Measurements from ENCODE around the gene ACADS. TPM values are rescaled to one million over a fixed set of nuclear protein-coding genes. Genes with fewer than 3 reads are reported as not detected.

Gene ACADS
- total RNA-seq, 1 donor = 10.5 TPM

- Histone ChIP-seq H3K27ac (ENCODE audit: low read depth, low read length) (no peak overlapping the region), H4K20me1 (ENCODE audit: insufficient read depth, low read length) (no peaks in the 10 kb centered on the region), H3K27me3 (ENCODE audit: insufficient read depth, low read length) (no peaks in the 10 kb centered on the region), H3K9me3 (ENCODE audit: low read depth, low read length) (no peaks in the 10 kb centered on the region), H3K36me3 (ENCODE audit: insufficient read depth, low read length) (no peaks in the 10 kb centered on the region), H3K79me2 (ENCODE audit: insufficient read depth, low read length) (no peaks in the 10 kb centered on the region), H3K4me1 (ENCODE audit: insufficient read depth, low read length) (no peaks in the 10 kb centered on the region), H3K4me3 (ENCODE audit: insufficient read depth, low read length) (no peak overlapping the region), H3K4me2 (ENCODE audit: insufficient read depth, low read length) (no peak overlapping the region), H2AFZ (ENCODE audit: low read length) (no peak overlapping the region)
- no peak for TF ChIP-seq CTCF (IDR thresholded peaks at IDR 0.05; ENCODE audit: extremely low read depth, low read depth, low read length)
- DNase-seq (ENCODE audit: insufficient read length, low spot score, missing footprints) = no peak
Measured at GRCh38 chr12:120744922-120745493, 19.4 kb downstream of the ACADS start.

- no peaks in the 10 kb centered on the region for H3K4me1 ChIP-seq (ENCODE audit: insufficient read depth, low read length)
- DNase-seq (ENCODE audit: insufficient read length, low spot score, missing footprints) = no peak
- H3K4me2 ChIP-seq (ENCODE audit: insufficient read depth, low read length) = no peak overlapping the region
- no peak overlapping the region for H3K4me3 ChIP-seq (ENCODE audit: insufficient read depth, low read length)
- no peak for TF ChIP-seq CTCF (IDR thresholded peaks at IDR 0.05; ENCODE audit: extremely low read depth, low read depth, low read length)
- H3K27me3 ChIP-seq (ENCODE audit: insufficient read depth, low read length) = no peaks in the 10 kb centered on the region
- no peaks in the 10 kb centered on the region for H3K9me3 ChIP-seq (ENCODE audit: low read depth, low read length)
- H3K79me2 ChIP-seq (ENCODE audit: insufficient read depth, low read length) = no peaks in the 10 kb centered on the region
- H3K27ac ChIP-seq (ENCODE audit: low read depth, low read length) = no peak overlapping the region
- H3K36me3 ChIP-seq (ENCODE audit: insufficient read depth, low read length) = no peaks in the 10 kb centered on the region
- no peaks in the 10 kb centered on the region for H4K20me1 ChIP-seq (ENCODE audit: insufficient read depth, low read length)
- H2AFZ ChIP-seq (ENCODE audit: low read length) = no peak overlapping the region
Measured at GRCh38 chr12:120748242-120748641, 22.6 kb downstream of the ACADS start.

- Histone ChIP-seq H4K20me1 (ENCODE audit: insufficient read depth, low read length) (no peaks in the 10 kb centered on the region), H3K4me3 (ENCODE audit: insufficient read depth, low read length) (no peak overlapping the region), H3K36me3 (ENCODE audit: insufficient read depth, low read length) (no peaks in the 10 kb centered on the region), H3K27me3 (ENCODE audit: insufficient read depth, low read length) (no peaks in the 10 kb centered on the region), H3K9me3 (ENCODE audit: low read depth, low read length) (no peaks in the 10 kb centered on the region), H3K27ac (ENCODE audit: low read depth, low read length) (no peak overlapping the region), H2AFZ (ENCODE audit: low read length) (no peak overlapping the region), H3K4me1 (ENCODE audit: insufficient read depth, low read length) (no peaks in the 10 kb centered on the region), H3K4me2 (ENCODE audit: insufficient read depth, low read length) (no peak overlapping the region), H3K79me2 (ENCODE audit: insufficient read depth, low read length) (no peaks in the 10 kb centered on the region)
- TF ChIP-seq CTCF (IDR thresholded peaks at IDR 0.05; ENCODE audit: extremely low read depth, low read depth, low read length) = no peak
- peak; percentile 34 for DNase-seq (ENCODE audit: insufficient read length, low spot score, missing footprints)
Measured at GRCh38 chr12:120749256-120749655, 23.6 kb downstream of the ACADS start.

- H3K4me3 ChIP-seq (ENCODE audit: insufficient read depth, low read length) = no peak overlapping the region
- no peaks in the 10 kb centered on the region for H3K9me3 ChIP-seq (ENCODE audit: low read depth, low read length)
- TF ChIP-seq CTCF (IDR thresholded peaks at IDR 0.05; ENCODE audit: extremely low read depth, low read depth, low read length) = no peak
- H2AFZ ChIP-seq (ENCODE audit: low read length) = no peak overlapping the region
- H3K4me2 ChIP-seq (ENCODE audit: insufficient read depth, low read length) = no peak overlapping the region
- H3K27me3 ChIP-seq (ENCODE audit: insufficient read depth, low read length) = no peaks in the 10 kb centered on the region
- H3K27ac ChIP-seq (ENCODE audit: low read depth, low read length) = no peak overlapping the region
- no peaks in the 10 kb centered on the region for H3K79me2 ChIP-seq (ENCODE audit: insufficient read depth, low read length)
- no peaks in the 10 kb centered on the region for H3K4me1 ChIP-seq (ENCODE audit: insufficient read depth, low read length)
- peak; percentile 26 for DNase-seq (ENCODE audit: insufficient read length, low spot score, missing footprints)
- H4K20me1 ChIP-seq (ENCODE audit: insufficient read depth, low read length) = no peaks in the 10 kb centered on the region
- no peaks in the 10 kb centered on the region for H3K36me3 ChIP-seq (ENCODE audit: insufficient read depth, low read length)
Measured at GRCh38 chr12:120750806-120751205, 25.2 kb downstream of the ACADS start.
